Liver (tissue), 9 donors: Measurements from ENCODE around the gene CDC45. TPM values are rescaled to one million over a fixed set of nuclear protein-coding genes. Genes with fewer than 3 reads are reported as not detected.

Source experiments
- DNase-seq: peaks from one replicate; pipeline ENCODE4 v3.0.0-alpha.2; 2017; ENCODE audit warnings: low spot score
- H3K27ac ChIP-seq, 2 donors: one replicate each; pipeline ENCODE4 v1.7.0; 2013; ENCODE audit warnings: inconsistent platforms in 2 of 2, low read length in 2 of 2, control low read depth in 1 of 2, low read depth in 1 of 2, mild to moderate bottlenecking in 1 of 2
- H3K27me3 ChIP-seq, 4 donors: one replicate each; pipeline versions ENCODE4 v1.6.1 to v1.7.0; 2013; ENCODE audit warnings: low read length in 3 of 4, inconsistent platforms in 1 of 4, mild to moderate bottlenecking in 1 of 4, moderate library complexity in 1 of 4; ENCODE audit not compliant: control insufficient read depth in 4 of 4, insufficient read depth in 4 of 4
- H3K36me3 ChIP-seq, 4 donors: one replicate each; pipeline versions ENCODE4 v1.6.1 to v1.7.0; 2013; ENCODE audit warnings: low read length in 3 of 4, mild to moderate bottlenecking in 3 of 4, low read depth in 1 of 4, moderate library complexity in 1 of 4; ENCODE audit not compliant: control insufficient read depth in 4 of 4, insufficient read depth in 3 of 4
- H3K4me1 ChIP-seq, 4 donors: one replicate each; pipeline versions ENCODE4 v1.6.1 to v1.7.0; 2013; ENCODE audit warnings: low read length in 3 of 4, mild to moderate bottlenecking in 3 of 4, moderate library complexity in 1 of 4; ENCODE audit not compliant: control insufficient read depth in 4 of 4, insufficient read depth in 4 of 4
- H3K4me3 ChIP-seq, 3 donors: one replicate each; pipeline versions ENCODE4 v1.6.1 to v1.7.0; 2013; ENCODE audit warnings: low read length in 3 of 3, control low read depth in 1 of 3, low read depth in 1 of 3, mild to moderate bottlenecking in 1 of 3
- H3K9ac ChIP-seq, 2 donors: one replicate each; pipeline ENCODE4 v1.7.0; 2013; ENCODE audit warnings: low read length in 2 of 2, mild to moderate bottlenecking in 2 of 2, moderate library complexity in 2 of 2, control low read depth in 1 of 2, low read depth in 1 of 2
- H3K9me3 ChIP-seq, 4 donors: one replicate each; pipeline versions ENCODE4 v1.6.1 to v1.7.0; 2013; ENCODE audit warnings: low read length in 3 of 4; ENCODE audit not compliant: control insufficient read depth in 4 of 4
- ATF3 ChIP-seq: IDR thresholded peaks from 2 replicates; pipeline ENCODE4 v1.6.1; 2016; ENCODE audit warnings: antibody characterized with exemption
- EGR1 ChIP-seq, 2 donors: IDR thresholded peaks; 2 replicates each; pipeline ENCODE4 v1.6.1; 2016 to 2018; ENCODE audit warnings: antibody characterized with exemption in 2 of 2, low read depth in 2 of 2
- FOXA1 ChIP-seq: IDR thresholded peaks from 2 replicates; pipeline ENCODE4 v1.6.1; 2016; ENCODE audit warnings: antibody characterized with exemption
- GABPA ChIP-seq, 2 donors: IDR thresholded peaks in 1 of 2; conservative IDR thresholded peaks in 1 of 2; 2 replicates each; pipeline ENCODE4 v1.6.1; 2016; ENCODE audit warnings: antibody characterized with exemption in 2 of 2, mild to moderate bottlenecking in 1 of 2, moderate library complexity in 1 of 2
- HNF4A ChIP-seq, 2 donors: conservative IDR thresholded peaks; 2 replicates each; pipeline ENCODE4 v1.6.1; 2016; ENCODE audit warnings: antibody characterized with exemption in 2 of 2, mild to moderate bottlenecking in 2 of 2
- HNF4G ChIP-seq: IDR thresholded peaks from 2 replicates; pipeline ENCODE4 v1.6.1; 2016; ENCODE audit warnings: antibody characterized with exemption
- JUND ChIP-seq, 2 donors: IDR thresholded peaks; 2 replicates each; pipeline ENCODE4 v1.6.1; 2016; ENCODE audit warnings: antibody characterized with exemption in 2 of 2
- MAX ChIP-seq: IDR thresholded peaks from 2 replicates; pipeline ENCODE4 v1.6.1; 2016; ENCODE audit warnings: antibody characterized with exemption
- RAD21 ChIP-seq, 2 donors: IDR thresholded peaks; 2 replicates each; pipeline ENCODE4 v1.6.1; 2016; ENCODE audit warnings: antibody characterized with exemption in 2 of 2, mild to moderate bottlenecking in 2 of 2
- RXRA ChIP-seq, 2 donors: IDR thresholded peaks; 2 replicates each; pipeline ENCODE4 v1.6.1; 2017 to 2018; ENCODE audit warnings: antibody characterized with exemption in 2 of 2, mild to moderate bottlenecking in 1 of 2
- SP1 ChIP-seq: IDR thresholded peaks from 2 replicates; pipeline ENCODE4 v1.6.1; 2018; ENCODE audit warnings: antibody characterized with exemption, mild to moderate bottlenecking
- TAF1 ChIP-seq: conservative IDR thresholded peaks from 2 replicates; pipeline ENCODE4 v1.6.1; 2016; ENCODE audit warnings: antibody characterized with exemption, mild to moderate bottlenecking
- YY1 ChIP-seq: IDR thresholded peaks from 2 replicates; pipeline ENCODE4 v1.6.1; 2016; ENCODE audit warnings: antibody characterized with exemption, mild to moderate bottlenecking
- ZBTB33 ChIP-seq: IDR thresholded peaks from 2 replicates; pipeline ENCODE4 v1.6.1; 2016; ENCODE audit warnings: antibody characterized with exemption
- WGBS: extraction: QIAGEN DNeasy Blood & Tissue Kit; methylation state at CpG from one replicate; pipeline ENCODE4 v1.1.7; 2013; 5-methylcytosine and 5-hydroxymethylcytosine counted together
- polyA plus RNA-seq, 2 donors: library from polyadenylated mRNA; stranded (reverse) in 1 of 2; unstranded in 1 of 2; fragments of 200-250 nt in 1 of 2; fragments of >200 nt in 1 of 2; fragmentation: Nextera tagmentation in 1 of 2; extraction: Ambion mirVana in 1 of 2; gene quantifications; one replicate each; pipeline versions ENCODE4 v1.2.1 to v1.2.3, GENCODE V29; 2013 to 2015
- total RNA-seq, 2 donors: library from RNA; depleted of rRNA; stranded (reverse); fragments of >200 nt; gene quantifications; one replicate each; pipeline ENCODE4 v1.2.3, GENCODE V29; 2014
- donor health status: healthy.
- donor health status: healthy.
- donor health status: healthy.
- donor health status: healthy.
- donor health status: healthy.

The CDC45 gene
- total and polyA plus RNA-seq, 4 donors, result 0.33 to 15.5 (median 0.94) TPM

- H3K27ac ChIP-seq, result no peak overlapping the region
- TF ChIP-seq HNF4G (no peak), ZBTB33 (no peak), TAF1 (no peak), YY1 (no peak), MAX (no peak)
- WGBS, result under 1% methylated on average over 15 of the region's 15 CpGs
- no peak for DNase-seq
- no peaks in the 10 kb centered on the region for H3K27me3 ChIP-seq
- peak overlapping the region in 2 of 3 donors; percentile 5 to 45 for H3K4me3 ChIP-seq
- no peak overlapping the region for H3K9ac ChIP-seq
- peaks cover 0 to 4% (median under 1%) of the 10 kb centered on the region in 4 donors for H3K36me3 ChIP-seq
- H3K4me1 ChIP-seq, result peaks cover 3 to 21% (median 17%) of the 10 kb centered on the region in 4 donors
- no peaks in the 10 kb centered on the region for H3K9me3 ChIP-seq
Measured at GRCh38 chr22:19480173-19480568, 451 bp downstream of the CDC45 start.

DNA sequence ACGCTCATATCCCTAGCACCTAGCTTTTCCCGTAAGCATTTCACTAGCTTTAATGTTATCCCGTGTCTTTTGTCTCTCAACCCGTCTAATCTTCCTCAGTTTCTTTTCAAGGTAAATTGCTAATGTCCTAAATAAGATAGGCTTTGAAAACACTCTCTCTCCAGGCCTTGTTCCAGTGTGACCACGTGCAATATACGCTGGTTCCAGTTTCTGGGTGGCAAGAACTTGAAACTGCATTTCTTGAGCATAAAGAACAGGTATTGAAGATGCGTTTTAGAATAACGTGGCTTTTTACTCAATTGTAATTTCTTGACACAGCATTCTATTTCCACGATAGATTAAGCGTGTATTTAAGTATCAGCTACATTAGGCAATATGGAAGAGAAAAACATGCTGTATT lies 1.1 kb downstream of the CDC45 start:
- WGBS, result 70% methylated on average over 10 of the region's 10 CpGs
- H3K4me1 ChIP-seq, result peaks cover 3 to 21% (median 17%) of the 10 kb centered on the region in 4 donors
- H3K4me3 ChIP-seq, result no peak overlapping the region
- no peaks in the 10 kb centered on the region for H3K27me3 ChIP-seq
- H3K36me3 ChIP-seq, result peaks cover 0 to 2% (median 0%) of the 10 kb centered on the region in 4 donors
- TF ChIP-seq HNF4A (conservative IDR thresholded peaks at IDR 0.05) (no peak), GABPA (IDR thresholded peaks at IDR 0.05 in 1 of 2, conservative IDR thresholded peaks at IDR 0.05 in 1 of 2) (no peak), EGR1 (IDR thresholded peaks at IDR 0.05; ENCODE audit: low read depth in 2 of 2) (no peak), HNF4G (no peak)
- no peak overlapping the region for H3K9ac ChIP-seq
- no peaks in the 10 kb centered on the region for H3K9me3 ChIP-seq
- no peak for DNase-seq
- no peak overlapping the region for H3K27ac ChIP-seq

- H3K4me3 ChIP-seq, result no peak overlapping the region
- H3K9ac ChIP-seq, result no peak overlapping the region
- no peaks in the 10 kb centered on the region for H3K36me3 ChIP-seq
- WGBS, result 96% methylated on average over 9 of the region's 9 CpGs
- no peaks in the 10 kb centered on the region for H3K9me3 ChIP-seq
- no peak overlapping the region for H3K27ac ChIP-seq
- DNase-seq, result no peak
- H3K27me3 ChIP-seq, result no peaks in the 10 kb centered on the region
- no peak for TF ChIP-seq SP1
- no peak for TF ChIP-seq HNF4G
- TF ChIP-seq RAD21 (IDR thresholded peaks at IDR 0.05), result no peak
- TF ChIP-seq MAX, result no peak
- no peak for TF ChIP-seq EGR1 (IDR thresholded peaks at IDR 0.05; ENCODE audit: low read depth in 2 of 2)
- TF ChIP-seq ATF3, result no peak
- no peak for TF ChIP-seq JUND (IDR thresholded peaks at IDR 0.05)
- no peak for TF ChIP-seq ZBTB33
- no peak for TF ChIP-seq GABPA (IDR thresholded peaks at IDR 0.05 in 1 of 2, conservative IDR thresholded peaks at IDR 0.05 in 1 of 2)
- TF ChIP-seq FOXA1, result no peak
- no peak for TF ChIP-seq RXRA (IDR thresholded peaks at IDR 0.05)
- H3K4me1 ChIP-seq, result peaks cover 3 to 16% (median 15%) of the 10 kb centered on the region in 4 donors
Measured at GRCh38 chr22:19482297-19482696, 2.6 kb downstream of the CDC45 start.
